WERI-Rb-1 (cell line): ENCODE data around the gene RAE1.

Source experiments
- DNase-seq: peaks from one replicate; pipeline ENCODE4 v3.0.0-alpha.2; 2020
- H3K27ac ChIP-seq: fragments of 250-450 bp; sonication (Bioruptor Pico); 2 replicates; pipeline ENCODE4 v1.5.1; 2020; ENCODE audit warnings: mild to moderate bottlenecking, moderate library complexity
- H3K27me3 ChIP-seq: fragments of 250-450 bp; sonication (Bioruptor Pico); 2 replicates; pipeline ENCODE4 v1.5.1; 2021; ENCODE audit warnings: mild to moderate bottlenecking, low read depth, moderate library complexity; ENCODE audit not compliant: insufficient read depth, severe bottlenecking
- H3K36me3 ChIP-seq: fragments of 250-450 bp; sonication (Bioruptor Pico); 2 replicates; pipeline ENCODE4 v1.5.1; 2020; ENCODE audit warnings: mild to moderate bottlenecking, moderate library complexity
- H3K4me3 ChIP-seq: 2 replicates; pipeline ENCODE4 v1.5.1; 2011; ENCODE audit warnings: low read depth, mild to moderate bottlenecking, control low read depth, low read length
- H3K9me3 ChIP-seq: fragments of 250-450 bp; sonication (Bioruptor Pico); 2 replicates; pipeline ENCODE4 v1.5.1; 2021; ENCODE audit warnings: mild to moderate bottlenecking, moderate library complexity; ENCODE audit not compliant: severe bottlenecking
- TF ChIP-seq, protein P1 (sequence below): IDR thresholded peaks from 2 replicates; pipeline ENCODE4 v1.5.1; 2011; ENCODE audit warnings: low read depth, mild to moderate bottlenecking, control low read depth, inconsistent platforms, low read length

Gene RAE1

GRCh38 chr20:57394121-57395082 lies 43.3 kb downstream of the RAE1 start:
- Histone ChIP-seq H3K27ac (no peak overlapping the region), H3K4me3 (no peak overlapping the region), H3K27me3 (no peaks in the 10 kb centered on the region), H3K9me3 (no peaks in the 10 kb centered on the region), H3K36me3 (peaks cover 51% of the 10 kb centered on the region)
- no peak for DNase-seq
- TF ChIP-seq, protein P1, sequence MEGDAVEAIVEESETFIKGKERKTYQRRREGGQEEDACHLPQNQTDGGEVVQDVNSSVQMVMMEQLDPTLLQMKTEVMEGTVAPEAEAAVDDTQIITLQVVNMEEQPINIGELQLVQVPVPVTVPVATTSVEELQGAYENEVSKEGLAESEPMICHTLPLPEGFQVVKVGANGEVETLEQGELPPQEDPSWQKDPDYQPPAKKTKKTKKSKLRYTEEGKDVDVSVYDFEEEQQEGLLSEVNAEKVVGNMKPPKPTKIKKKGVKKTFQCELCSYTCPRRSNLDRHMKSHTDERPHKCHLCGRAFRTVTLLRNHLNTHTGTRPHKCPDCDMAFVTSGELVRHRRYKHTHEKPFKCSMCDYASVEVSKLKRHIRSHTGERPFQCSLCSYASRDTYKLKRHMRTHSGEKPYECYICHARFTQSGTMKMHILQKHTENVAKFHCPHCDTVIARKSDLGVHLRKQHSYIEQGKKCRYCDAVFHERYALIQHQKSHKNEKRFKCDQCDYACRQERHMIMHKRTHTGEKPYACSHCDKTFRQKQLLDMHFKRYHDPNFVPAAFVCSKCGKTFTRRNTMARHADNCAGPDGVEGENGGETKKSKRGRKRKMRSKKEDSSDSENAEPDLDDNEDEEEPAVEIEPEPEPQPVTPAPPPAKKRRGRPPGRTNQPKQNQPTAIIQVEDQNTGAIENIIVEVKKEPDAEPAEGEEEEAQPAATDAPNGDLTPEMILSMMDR: no peak

GRCh38 chr20:57395111-57395966 lies 44.3 kb downstream of the RAE1 start:
- H3K4me3 ChIP-seq: no peak overlapping the region
- H3K9me3 ChIP-seq: no peaks in the 10 kb centered on the region
- TF ChIP-seq, protein P1: no peak
- H3K27me3 ChIP-seq: no peaks in the 10 kb centered on the region
- no peak for DNase-seq
- no peak overlapping the region for H3K27ac ChIP-seq
- peaks cover 51% of the 10 kb centered on the region for H3K36me3 ChIP-seq

DNA sequence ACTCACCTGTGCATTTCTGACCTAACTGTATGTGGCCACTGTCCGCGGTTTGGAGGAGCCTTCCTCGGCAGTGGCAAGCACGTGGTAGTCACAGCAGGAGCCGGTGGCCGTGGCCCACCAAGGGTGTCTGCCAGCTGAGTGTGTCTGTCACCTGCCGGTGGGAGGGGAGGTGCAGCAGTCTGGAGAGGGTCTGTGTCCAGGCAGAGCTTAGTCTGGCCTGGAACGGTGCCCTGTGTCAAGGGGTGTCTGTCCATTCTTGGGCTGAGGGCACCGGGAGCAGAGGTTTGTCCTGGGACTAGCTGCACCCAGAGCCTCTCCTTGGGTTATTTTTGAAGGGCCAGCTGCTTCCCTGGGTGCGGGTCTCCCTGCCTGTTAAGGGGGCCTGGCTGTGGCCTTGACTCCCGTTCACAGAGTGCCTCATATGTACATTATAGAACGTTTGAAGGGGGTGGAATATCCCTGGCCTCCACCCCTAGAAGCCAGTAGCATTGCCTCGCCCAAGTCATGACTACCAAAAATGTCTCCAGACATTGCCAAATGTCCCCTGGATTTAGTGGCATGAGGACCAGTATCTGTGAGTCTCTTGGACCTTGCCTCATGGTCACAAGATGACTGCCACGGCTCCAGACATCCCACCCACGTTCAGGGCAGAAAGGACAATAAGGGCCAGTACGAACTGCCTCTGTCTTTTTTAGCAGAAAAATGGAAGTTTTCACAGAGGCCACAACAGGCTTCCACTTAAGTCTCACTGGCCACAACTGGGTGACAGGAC lies 45.3 kb downstream of the RAE1 start:
- TF ChIP-seq, protein P1: no peak
- no peak overlapping the region for H3K27ac ChIP-seq
- H3K36me3 ChIP-seq: peaks cover 51% of the 10 kb centered on the region

DNA sequence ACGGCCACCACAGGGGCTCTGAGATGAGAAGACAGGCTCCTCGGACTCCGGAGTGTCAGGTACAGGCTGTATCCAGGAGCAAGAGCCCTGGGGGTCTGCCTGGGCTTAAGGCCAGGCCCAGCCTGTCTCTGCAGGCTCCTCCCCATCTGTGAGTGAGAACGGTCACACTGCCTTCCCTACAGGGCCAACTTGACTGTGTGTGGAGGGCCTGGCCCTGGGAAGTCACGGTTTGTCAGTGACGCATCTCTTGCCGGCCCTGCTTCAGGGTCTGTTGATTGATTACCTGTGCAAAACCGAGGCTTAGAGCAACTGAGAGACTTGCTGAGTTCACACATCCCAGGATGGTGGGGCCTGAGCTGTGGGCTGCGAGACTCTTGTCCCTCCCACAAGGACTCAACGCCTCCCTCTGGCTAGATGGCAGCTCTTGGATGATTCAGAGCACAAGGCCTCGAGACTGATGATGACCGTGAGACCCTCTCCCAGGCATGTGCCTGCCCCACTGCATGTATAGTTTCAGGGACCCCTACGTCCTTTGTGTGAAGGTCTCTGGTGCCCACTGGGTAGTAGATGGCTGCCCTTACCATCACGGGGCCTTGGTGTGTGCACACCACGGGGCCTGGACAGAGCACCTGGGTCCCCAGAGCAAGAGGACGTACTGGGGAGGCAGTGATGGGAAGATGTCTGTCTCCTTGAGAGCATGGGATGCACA lies 46.1 kb downstream of the RAE1 start:
- no peak overlapping the region for H3K4me3 ChIP-seq
- DNase-seq: no peak
- no peak overlapping the region for H3K27ac ChIP-seq
- no peaks in the 10 kb centered on the region for H3K27me3 ChIP-seq
- no peaks in the 10 kb centered on the region for H3K9me3 ChIP-seq
- peaks cover 51% of the 10 kb centered on the region for H3K36me3 ChIP-seq
- TF ChIP-seq, protein P1: no peak

More for the DNA sequence above, 45.3 kb downstream of the RAE1 start:
- H3K27me3 ChIP-seq: no peaks in the 10 kb centered on the region
- no peak overlapping the region for H3K4me3 ChIP-seq
- DNase-seq: no peak
- no peaks in the 10 kb centered on the region for H3K9me3 ChIP-seq

DNA sequence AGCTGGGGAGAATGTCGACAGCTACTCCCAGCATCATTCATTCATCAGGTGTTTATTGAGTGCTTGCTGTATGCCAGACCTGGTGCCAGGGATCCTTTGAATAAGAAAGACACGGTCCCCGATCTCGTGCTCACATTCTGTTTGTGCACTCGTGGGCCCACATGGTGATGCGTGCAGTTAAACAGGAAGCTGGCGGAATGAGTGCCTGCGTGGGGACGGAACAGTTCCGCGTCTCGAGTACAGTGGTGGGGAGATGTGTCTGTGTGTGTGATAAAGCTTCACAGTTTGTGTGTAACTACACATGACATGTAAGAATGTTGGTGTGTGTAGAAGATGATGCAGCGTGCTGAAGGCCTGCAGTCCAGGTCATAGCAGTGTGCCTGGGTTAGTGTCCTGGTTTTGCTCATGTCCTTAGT lies 46.6 kb downstream of the RAE1 start:
- peaks cover 54% of the 10 kb centered on the region for H3K36me3 ChIP-seq
- DNase-seq: no peak
- no peak overlapping the region for H3K4me3 ChIP-seq
- no peaks in the 10 kb centered on the region for H3K9me3 ChIP-seq
- no peak overlapping the region for H3K27ac ChIP-seq
- no peaks in the 10 kb centered on the region for H3K27me3 ChIP-seq
- TF ChIP-seq, protein P1: no peak
